Testis (tissue), 2 donors: ENCODE results near the gene ADH1A.
"Not testable (repeated sequence)": the region's sequence is repeated elsewhere in the genome, so short reads cannot be mapped to it uniquely, and the experiment has no call there.

Experiments used
- CTCF ChIP-seq, 3 experiments: fragments of 450-650 bp in 2 of 3; fragments of 200-600 bp in 1 of 3; sonication (generic) in 1 of 3; IDR thresholded peaks; one replicate each; pipeline ENCODE4 v1.5.1; 2016 to 2019; ENCODE audit warnings: antibody characterized with exemption in 3 of 3, mild to moderate bottlenecking in 2 of 3, moderate library complexity in 1 of 3
- POLR2A ChIP-seq: fragments of 450-650 bp; IDR thresholded peaks from one replicate; pipeline ENCODE4 v1.6.1; 2017; ENCODE audit warnings: antibody characterized with exemption, mild to moderate bottlenecking, moderate library complexity

- not testable (repeated sequence) for TF ChIP-seq CTCF (IDR thresholded peaks at IDR 0.05); POLR2A
These were observed 57.4 kb downstream of the ADH1A start for GRCh38 chr4:99233397-99233796.
